ENCODE results near the gene PTPRN2. TPM values are rescaled to one million over a fixed set of nuclear protein-coding genes. Genes with fewer than 3 reads are reported as not detected.

PTPRN2 gene
- total RNA-seq: under 0.01 and 0.34 TPM in 2 replicates

DNA sequence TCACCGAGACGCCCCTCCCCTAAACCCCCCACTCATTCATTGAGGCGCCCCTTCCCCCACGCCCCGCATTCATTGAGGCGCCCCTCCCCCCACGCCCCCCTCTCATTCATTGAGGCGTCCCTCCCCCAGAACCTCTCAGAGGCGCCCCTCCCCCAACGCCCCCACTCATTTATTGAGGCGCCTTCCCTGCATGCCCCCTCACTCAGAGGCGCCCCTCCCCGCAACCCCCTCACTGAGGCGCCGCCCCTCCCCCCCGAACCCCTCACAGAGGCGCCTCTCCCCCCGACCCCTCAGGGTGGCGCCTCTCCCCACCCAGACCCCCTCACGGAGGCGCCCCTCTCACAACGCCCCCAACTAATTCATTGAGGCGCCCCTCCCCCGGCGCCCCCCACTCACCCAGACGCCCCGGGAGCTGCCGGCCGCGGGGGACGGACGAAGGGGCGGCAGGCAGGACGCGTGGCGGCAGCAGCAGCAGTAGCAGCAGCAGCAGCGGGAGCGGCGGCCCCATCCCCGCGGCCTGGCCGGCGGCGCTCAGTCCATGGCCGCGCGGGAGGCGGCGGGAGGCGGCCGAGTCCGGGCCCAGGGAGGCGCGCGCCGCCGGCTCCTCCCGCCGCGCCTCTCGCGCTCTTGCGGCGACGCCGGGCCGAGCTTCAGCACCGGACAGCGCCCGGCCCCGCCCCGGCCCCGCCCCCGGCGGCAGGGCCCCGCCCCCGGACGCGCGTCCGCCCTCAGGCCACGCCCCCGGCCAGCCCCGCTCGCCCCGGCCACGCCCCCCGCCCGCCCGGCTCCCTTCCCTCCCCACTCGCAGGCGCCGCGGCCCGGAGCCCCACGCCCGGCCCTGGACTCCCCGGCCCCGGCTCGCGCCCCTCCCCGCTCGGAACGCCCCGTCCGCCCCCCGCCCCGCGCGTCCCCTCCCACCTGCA, at the start of gene PTPRN2:
Gene PTPRN2, minus strand, starts transcription at position 662 of the 923 bp plus-strand sequence.

Other genes with a start within 250 kb of the PTPRN2 start
- gene NCAPG2, start 117.0 kb upstream of the PTPRN2 start, total RNA-seq: 7.4 and 7.6 TPM in 2 replicates
- 56.5 and 68.6 TPM in 2 replicates for gene ESYT2, start 241.7 kb upstream of the PTPRN2 start, total RNA-seq